Mammary epithelial cell (primary cell): ENCODE results near the gene PTBP2.

Source experiments
- EZH2 ChIP-seq: IDR thresholded peaks from 2 replicates; pipeline ENCODE4 v1.6.1; 2012; ENCODE audit warnings: low read length, inconsistent platforms, borderline replicate concordance
- TF ChIP-seq, protein P1 (sequence below), 2 donors: IDR thresholded peaks in 1 of 2; conservative IDR thresholded peaks in 1 of 2; 2 replicates each; pipeline ENCODE4 v1.5.1; 2011 to 2012; ENCODE audit warnings: inconsistent platforms in 2 of 2, low read length in 2 of 2, mild to moderate bottlenecking in 2 of 2, control low read depth in 1 of 2, low read depth in 1 of 2; ENCODE audit not compliant: insufficient read depth in 1 of 2; ENCODE audit errors: extremely low read depth in 1 of 2

DNA sequence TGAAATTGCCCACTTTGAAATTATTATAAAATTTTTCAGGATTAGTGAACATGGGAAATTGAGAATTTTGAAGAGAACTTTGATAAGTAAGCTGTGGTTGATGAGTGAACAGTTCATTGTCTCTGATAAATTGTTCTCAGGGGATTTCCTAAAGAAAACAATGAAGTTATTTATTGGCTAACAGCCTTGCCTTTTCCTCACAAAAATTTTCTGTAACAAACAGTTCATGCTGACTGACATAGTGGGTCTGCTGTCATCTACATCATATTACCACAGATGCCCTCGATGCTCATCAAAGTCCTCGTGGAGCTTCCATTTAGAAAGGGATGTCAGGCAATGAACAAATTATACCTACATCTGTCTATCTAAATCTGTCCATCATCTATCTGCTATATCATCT, 113.4 kb downstream of the PTBP2 start:
- TF ChIP-seq, protein P1, sequence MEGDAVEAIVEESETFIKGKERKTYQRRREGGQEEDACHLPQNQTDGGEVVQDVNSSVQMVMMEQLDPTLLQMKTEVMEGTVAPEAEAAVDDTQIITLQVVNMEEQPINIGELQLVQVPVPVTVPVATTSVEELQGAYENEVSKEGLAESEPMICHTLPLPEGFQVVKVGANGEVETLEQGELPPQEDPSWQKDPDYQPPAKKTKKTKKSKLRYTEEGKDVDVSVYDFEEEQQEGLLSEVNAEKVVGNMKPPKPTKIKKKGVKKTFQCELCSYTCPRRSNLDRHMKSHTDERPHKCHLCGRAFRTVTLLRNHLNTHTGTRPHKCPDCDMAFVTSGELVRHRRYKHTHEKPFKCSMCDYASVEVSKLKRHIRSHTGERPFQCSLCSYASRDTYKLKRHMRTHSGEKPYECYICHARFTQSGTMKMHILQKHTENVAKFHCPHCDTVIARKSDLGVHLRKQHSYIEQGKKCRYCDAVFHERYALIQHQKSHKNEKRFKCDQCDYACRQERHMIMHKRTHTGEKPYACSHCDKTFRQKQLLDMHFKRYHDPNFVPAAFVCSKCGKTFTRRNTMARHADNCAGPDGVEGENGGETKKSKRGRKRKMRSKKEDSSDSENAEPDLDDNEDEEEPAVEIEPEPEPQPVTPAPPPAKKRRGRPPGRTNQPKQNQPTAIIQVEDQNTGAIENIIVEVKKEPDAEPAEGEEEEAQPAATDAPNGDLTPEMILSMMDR (conservative IDR thresholded peaks at IDR 0.05 in 1 of 2, IDR thresholded peaks at IDR 0.05 in 1 of 2; ENCODE audit: extremely low read depth in 1 of 2, insufficient read depth in 1 of 2, low read depth in 1 of 2, low read length in 2 of 2): no peak
- TF ChIP-seq EZH2: no peak
